ENCODE results near the gene LMNTD2.

DNA sequence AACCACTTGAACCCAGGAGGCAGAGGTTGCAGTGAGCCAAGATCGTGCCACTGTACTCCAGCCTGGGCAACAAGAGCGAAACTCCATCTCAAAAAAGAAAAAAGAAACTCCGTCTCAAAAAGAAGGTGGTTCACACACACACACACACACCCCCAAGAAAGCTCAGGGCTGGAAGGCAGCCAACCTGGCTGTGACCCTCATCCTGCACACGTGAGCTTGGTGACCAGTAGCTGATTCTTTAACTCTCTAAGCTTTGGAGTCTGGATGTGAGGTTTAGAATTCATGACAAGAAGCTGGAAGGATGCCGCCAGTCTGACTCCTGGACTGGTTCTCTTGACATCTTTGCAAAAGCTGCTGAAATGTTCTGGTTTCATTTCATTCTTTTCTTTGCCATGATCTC lies 51.6 kb downstream of the LMNTD2 start:
- no peak for TF ChIP-seq CTCF (IDR thresholded peaks at IDR 0.05)
- no peak for TF ChIP-seq POLR2A (IDR thresholded peaks at IDR 0.05)
